Measurements from ENCODE around the gene PTPN7. TPM values are rescaled to one million over a fixed set of nuclear protein-coding genes. Genes with fewer than 3 reads are reported as not detected.

PTPN7 gene
- total RNA-seq, 4 donors from 2014 or later: 2.9 to 14.4 (median 4.6) TPM

DNA sequence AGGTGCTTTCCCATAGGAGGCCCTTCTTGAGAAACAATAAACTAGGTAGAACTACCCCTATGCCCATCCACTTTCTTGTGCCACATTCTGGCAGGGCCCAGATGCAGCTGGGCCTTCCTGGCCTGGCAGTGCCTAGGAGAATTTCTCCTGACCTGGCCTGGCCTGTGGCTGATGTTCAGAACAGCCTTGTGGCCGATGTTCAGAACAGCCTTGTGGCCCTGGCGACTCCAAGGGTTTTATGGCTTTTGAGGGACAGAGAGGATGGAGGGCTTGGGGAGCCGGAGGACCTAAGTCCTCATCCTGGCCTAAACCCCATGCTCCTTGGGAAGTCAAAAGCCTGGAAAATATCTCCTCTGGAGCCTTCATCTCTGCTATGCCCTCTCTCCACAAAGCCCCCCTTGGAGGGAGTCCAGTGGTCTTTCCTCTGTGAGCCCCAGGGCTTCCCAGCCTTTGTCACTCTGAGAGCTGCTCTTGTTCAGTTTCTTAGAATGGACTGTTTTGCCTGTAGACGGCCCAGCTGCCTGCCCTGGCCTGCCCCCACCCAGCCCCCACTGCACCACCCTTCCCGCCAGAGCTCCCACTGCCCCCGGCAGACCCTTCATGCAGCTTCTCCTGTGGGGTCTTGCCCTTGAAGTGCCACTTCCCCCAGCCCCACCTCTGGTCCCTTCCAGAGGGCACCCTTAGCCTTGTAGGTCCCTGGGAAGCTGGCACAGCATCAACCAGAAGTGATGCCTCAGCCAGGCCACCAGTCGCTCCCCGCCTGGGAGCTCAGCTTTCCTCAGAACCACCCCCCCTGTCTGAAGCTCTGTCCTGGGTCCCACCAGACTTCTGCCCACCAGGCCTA is 30.7 kb downstream of the PTPN7 start:
- no peak for ATAC-seq (ENCODE audit: low FRiP score)
- TF ChIP-seq, protein P1, sequence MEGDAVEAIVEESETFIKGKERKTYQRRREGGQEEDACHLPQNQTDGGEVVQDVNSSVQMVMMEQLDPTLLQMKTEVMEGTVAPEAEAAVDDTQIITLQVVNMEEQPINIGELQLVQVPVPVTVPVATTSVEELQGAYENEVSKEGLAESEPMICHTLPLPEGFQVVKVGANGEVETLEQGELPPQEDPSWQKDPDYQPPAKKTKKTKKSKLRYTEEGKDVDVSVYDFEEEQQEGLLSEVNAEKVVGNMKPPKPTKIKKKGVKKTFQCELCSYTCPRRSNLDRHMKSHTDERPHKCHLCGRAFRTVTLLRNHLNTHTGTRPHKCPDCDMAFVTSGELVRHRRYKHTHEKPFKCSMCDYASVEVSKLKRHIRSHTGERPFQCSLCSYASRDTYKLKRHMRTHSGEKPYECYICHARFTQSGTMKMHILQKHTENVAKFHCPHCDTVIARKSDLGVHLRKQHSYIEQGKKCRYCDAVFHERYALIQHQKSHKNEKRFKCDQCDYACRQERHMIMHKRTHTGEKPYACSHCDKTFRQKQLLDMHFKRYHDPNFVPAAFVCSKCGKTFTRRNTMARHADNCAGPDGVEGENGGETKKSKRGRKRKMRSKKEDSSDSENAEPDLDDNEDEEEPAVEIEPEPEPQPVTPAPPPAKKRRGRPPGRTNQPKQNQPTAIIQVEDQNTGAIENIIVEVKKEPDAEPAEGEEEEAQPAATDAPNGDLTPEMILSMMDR (IDR thresholded peaks at IDR 0.05): no peak
- no peak for DNase-seq (ENCODE audit: low spot score)

DNA sequence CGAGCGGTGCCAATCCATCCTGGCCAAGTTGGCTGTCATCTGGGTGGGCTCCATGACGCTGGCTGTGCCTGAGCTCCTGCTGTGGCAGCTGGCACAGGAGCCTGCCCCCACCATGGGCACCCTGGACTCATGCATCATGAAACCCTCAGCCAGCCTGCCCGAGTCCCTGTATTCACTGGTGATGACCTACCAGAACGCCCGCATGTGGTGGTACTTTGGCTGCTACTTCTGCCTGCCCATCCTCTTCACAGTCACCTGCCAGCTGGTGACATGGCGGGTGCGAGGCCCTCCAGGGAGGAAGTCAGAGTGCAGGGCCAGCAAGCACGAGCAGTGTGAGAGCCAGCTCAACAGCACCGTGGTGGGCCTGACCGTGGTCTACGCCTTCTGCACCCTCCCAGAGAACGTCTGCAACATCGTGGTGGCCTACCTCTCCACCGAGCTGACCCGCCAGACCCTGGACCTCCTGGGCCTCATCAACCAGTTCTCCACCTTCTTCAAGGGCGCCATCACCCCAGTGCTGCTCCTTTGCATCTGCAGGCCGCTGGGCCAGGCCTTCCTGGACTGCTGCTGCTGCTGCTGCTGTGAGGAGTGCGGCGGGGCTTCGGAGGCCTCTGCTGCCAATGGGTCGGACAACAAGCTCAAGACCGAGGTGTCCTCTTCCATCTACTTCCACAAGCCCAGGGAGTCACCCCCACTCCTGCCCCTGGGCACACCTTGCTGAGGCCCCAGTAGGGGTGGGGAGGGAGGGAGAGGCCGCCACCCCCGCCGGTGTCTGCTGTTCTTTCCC is 32.4 kb downstream of the PTPN7 start:
- TF ChIP-seq, protein P1 (IDR thresholded peaks at IDR 0.05): no peak
- no peak for ATAC-seq (ENCODE audit: low FRiP score)
- DNase-seq (ENCODE audit: low spot score): no peak

DNA sequence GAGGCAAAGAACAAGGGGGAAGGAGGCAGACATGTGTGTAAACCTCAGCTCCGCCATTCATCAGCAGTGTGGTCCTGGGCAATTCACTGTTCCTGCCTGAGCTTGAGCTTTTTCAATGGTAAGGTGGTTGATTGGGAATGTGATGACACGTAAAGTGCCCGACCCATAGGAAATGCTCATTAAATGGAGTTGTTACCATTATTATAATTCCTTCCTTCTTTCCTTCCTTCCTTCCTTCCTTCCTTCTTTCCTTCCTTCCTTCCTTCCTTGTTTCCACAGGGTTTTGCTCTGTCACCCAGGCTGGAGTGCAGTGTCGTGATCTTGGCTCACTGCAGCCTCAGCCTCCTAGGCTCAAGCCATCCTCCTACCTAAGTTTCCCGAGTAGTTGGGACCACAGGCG is 33.3 kb downstream of the PTPN7 start:
- DNase-seq (ENCODE audit: low spot score): no peak
- ATAC-seq (ENCODE audit: low FRiP score): no peak
- TF ChIP-seq, protein P1 (IDR thresholded peaks at IDR 0.05): no peak

DNA sequence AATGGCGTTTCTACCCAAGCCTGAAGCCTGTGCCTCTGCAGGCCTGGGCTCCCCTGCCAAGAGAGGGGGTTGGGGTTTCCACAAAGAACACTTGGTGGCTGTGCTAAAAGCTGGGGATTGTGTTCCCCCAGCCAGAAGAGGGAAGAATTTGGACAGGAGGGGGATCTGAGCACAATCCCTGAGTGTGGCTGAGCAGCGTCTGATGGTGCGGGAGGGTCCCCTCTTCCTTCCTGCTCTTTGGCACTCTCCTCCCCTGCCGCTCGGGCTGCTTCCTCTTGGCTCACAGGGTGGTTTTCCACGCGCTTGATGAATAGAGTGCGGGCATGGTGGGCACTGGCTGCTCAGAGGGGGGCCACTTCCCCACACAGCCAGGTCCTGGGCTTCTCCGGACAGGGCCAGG is 34.0 kb downstream of the PTPN7 start:
- TF ChIP-seq, protein P1 (IDR thresholded peaks at IDR 0.05): no peak
- no peak for DNase-seq (ENCODE audit: low spot score)
- no peak for ATAC-seq (ENCODE audit: low FRiP score)

DNA sequence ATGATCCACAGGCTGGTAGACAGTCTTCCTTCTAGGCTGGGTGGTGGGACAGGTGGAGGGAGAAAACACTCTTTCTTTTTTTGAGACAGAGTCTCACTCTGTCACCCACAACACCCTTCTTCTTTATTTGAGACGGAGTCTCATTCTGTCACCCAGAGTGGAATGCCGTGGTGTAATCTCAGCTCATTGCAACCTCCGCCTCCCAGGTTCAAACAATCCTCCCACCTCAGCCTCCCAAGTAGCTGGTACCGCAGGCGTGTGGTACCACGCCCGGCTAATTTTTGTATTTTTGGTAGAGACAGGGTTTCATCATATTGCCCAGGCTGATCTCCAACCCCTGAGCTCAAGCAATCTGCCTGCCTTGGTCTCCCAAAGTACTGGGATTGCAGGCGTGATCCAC is 34.8 kb downstream of the PTPN7 start:
- ATAC-seq (ENCODE audit: low FRiP score): no peak
- TF ChIP-seq, protein P1 (IDR thresholded peaks at IDR 0.05): no peak
- no peak for DNase-seq (ENCODE audit: low spot score)

DNA sequence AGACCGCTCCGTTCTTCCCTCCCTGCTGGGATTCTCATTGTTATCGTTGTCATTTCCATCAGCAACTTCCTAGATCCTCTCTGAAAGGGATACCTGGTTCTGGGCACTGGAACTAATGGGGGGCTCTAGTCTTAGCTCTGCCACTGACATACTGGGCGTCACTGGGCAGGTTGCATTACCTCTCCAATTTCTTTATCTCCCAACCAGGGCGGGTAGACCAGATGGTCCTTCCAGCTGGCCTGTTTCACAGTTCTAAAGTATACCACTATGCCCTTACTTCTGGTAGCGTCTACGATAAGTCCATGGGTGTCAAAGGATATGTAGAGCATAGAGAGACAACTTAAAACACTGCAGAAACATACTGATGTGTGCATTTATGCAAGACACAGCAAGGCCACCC is 36.3 kb downstream of the PTPN7 start:
- TF ChIP-seq, protein P1 (IDR thresholded peaks at IDR 0.05): no peak
- no peak for ATAC-seq (ENCODE audit: low FRiP score)

More for the DNA sequence above, 36.3 kb downstream of the PTPN7 start:
- DNase-seq (ENCODE audit: low spot score): no peak
